Measurements from ENCODE around the gene VAV1.

- TF ChIP-seq CTCF (tag by site-specific recombination; IDR thresholded peaks at IDR 0.05): no peak
- no peak for TF ChIP-seq EGR2 (tag by site-specific recombination; IDR thresholded peaks at IDR 0.05; ENCODE audit: low read depth)
- TF ChIP-seq ZNF138 (tag by site-specific recombination; IDR thresholded peaks at IDR 0.05; ENCODE audit: borderline replicate concordance): no peak
- TF ChIP-seq PRDM1 (tag by site-specific recombination; IDR thresholded peaks at IDR 0.05): no peak
- TF ChIP-seq ZBTB11 (tag by site-specific recombination; conservative IDR thresholded peaks at IDR 0.05; ENCODE audit: low read depth): no peak
- TF ChIP-seq TSHZ1 (tag by site-specific recombination; IDR thresholded peaks at IDR 0.05; ENCODE audit: borderline replicate concordance): no peak
- TF ChIP-seq KLF7 (tag by site-specific recombination; IDR thresholded peaks at IDR 0.05; ENCODE audit: borderline replicate concordance): no peak
- no peak for TF ChIP-seq ZNF830 (tag by site-specific recombination; IDR thresholded peaks at IDR 0.05; ENCODE audit: low read depth)
- no peak for TF ChIP-seq ZNF670 (tag by site-specific recombination; IDR thresholded peaks at IDR 0.05; ENCODE audit: low read depth)
Measured at GRCh38 chr19:6728346-6728745, 44.2 kb upstream of the VAV1 start.

Measured in HEK293 (cell line).